Omental fat pad (tissue), 4 donors: ENCODE data around the gene TRHDE. TPM values are rescaled to one million over a fixed set of nuclear protein-coding genes. Genes with fewer than 3 reads are reported as not detected.
"Not testable (repeated sequence)": the region's sequence is repeated elsewhere in the genome, so short reads cannot be mapped to it uniquely, and the experiment has no call there.

Experiments used
- ATAC-seq: fragments of 150-250 bp; one replicate; pipeline ENCODE4 v1.9.1; 2016; ENCODE audit warnings: mild to moderate bottlenecking, moderate library complexity; ENCODE audit not compliant: low FRiP score
- DNase-seq: peaks from one replicate; pipeline ENCODE4 v3.0.0-alpha.2; 2019; ENCODE audit warnings: low spot score
- total RNA-seq, 4 donors: library from RNA; depleted of rRNA; stranded (reverse); fragments of >200 nt; gene quantifications; one replicate each; pipeline ENCODE4 v1.1.0, GENCODE V29; 2016
- TF ChIP-seq, protein P1 (sequence below), 3 donors: fragments of 450-650 bp; IDR thresholded peaks; one replicate each; pipeline ENCODE4 v1.5.1; 2016 to 2017; ENCODE audit warnings: antibody characterized with exemption in 3 of 3, mild to moderate bottlenecking in 3 of 3, moderate library complexity in 2 of 3

The TRHDE gene
- total RNA-seq, 4 donors from 2014 or later: 12.8 to 34.8 (median 14.8) TPM

DNA sequence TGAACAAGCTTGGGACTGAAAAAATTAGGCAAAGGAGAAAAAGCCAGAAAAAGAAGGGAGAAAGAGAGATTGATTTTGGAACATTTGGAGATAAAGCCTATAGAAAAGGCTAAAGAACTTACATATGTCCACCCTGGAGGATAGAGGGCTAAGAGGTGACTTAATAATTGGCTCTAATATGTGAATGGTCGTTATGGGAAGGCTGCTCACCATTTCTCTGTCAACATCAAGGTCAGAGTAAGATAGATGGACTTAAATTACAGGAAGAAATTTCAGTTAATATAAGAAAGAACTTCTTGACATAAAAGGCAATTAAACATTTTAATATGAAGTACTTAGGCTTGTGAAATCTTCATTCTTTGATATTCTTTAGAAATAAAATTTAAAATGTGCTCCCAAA, 238.6 kb downstream of the TRHDE start:
- no peak for ATAC-seq
- TF ChIP-seq, protein P1, sequence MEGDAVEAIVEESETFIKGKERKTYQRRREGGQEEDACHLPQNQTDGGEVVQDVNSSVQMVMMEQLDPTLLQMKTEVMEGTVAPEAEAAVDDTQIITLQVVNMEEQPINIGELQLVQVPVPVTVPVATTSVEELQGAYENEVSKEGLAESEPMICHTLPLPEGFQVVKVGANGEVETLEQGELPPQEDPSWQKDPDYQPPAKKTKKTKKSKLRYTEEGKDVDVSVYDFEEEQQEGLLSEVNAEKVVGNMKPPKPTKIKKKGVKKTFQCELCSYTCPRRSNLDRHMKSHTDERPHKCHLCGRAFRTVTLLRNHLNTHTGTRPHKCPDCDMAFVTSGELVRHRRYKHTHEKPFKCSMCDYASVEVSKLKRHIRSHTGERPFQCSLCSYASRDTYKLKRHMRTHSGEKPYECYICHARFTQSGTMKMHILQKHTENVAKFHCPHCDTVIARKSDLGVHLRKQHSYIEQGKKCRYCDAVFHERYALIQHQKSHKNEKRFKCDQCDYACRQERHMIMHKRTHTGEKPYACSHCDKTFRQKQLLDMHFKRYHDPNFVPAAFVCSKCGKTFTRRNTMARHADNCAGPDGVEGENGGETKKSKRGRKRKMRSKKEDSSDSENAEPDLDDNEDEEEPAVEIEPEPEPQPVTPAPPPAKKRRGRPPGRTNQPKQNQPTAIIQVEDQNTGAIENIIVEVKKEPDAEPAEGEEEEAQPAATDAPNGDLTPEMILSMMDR (IDR thresholded peaks at IDR 0.05): no peak

DNA sequence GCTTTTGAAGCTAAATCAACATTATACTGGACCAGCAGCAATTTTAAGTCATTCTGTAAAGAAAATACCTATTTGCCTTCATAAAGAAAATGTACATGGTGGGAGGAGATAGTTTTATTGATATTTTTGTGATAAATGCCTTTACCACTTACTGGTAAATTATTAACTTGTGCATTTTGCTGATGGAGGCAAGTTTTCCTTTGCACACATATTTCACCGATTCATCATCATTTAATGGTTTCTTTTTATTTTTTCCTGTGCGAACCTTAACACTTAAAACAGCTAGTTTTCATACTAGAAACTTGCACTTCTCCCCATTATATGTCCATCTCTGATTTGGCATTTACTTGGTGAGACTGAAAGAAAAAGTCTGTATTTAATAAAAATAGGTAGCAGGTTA, 239.3 kb downstream of the TRHDE start:
- ATAC-seq: no peak
- TF ChIP-seq, protein P1 (IDR thresholded peaks at IDR 0.05): no peak
- no peak for DNase-seq

More for the DNA sequence above, 238.6 kb downstream of the TRHDE start:
- no peak for DNase-seq

DNA sequence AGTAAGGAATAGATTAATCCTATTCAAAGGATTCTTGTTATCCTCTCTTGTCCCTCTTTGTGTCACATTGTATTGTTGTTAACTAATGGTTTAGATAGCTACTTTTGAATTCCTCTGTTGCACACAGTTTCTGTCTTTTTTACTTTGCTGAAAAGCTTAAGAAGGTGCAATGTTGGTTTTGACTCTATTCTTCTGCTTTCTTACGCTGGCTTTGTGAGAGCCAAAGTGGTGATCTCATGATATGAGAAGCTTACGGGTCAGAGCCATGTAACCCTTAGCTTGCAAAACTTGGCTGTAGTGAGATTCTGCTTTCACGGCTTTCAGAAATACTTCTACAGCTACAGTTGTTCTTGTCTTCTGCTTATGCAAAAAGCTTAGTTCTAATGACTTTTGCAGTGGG, 239.7 kb downstream of the TRHDE start:
- ATAC-seq (peak; percentile 41), DNase-seq (no peak)
- TF ChIP-seq, protein P1 (IDR thresholded peaks at IDR 0.05): no peak

DNA sequence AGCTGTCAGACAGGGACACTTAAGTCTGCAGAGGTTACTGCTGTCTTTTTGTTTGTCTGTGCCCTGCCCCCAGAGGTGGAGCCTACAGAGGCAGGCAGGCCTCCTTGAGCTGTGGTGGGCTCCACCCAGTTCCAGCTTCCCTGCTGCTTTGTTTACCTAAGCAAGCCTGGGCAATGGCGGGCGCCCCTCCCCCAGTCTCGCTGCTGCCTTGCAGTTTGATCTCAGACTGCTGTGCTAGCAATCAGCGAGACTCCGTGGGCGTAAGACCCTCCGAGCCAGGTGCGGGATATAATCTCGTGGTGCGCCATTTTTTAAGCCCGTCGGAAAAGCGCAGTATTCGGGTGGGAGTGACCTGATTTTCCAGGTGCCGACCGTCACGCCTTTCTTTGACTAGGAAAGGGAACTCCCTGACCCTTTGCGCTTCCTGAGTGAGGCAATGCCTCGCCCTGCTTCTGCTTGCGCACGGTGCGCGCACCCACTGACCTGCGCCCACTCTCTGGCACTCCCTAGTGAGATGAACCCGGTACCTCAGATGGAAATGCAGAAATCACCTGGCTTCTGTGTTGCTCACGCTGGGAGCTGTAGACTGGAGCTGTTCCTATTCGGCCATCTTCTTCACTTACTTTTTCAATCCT, 248.0 kb downstream of the TRHDE start:
- ATAC-seq, DNase-seq: not testable (repeated sequence)

DNA sequence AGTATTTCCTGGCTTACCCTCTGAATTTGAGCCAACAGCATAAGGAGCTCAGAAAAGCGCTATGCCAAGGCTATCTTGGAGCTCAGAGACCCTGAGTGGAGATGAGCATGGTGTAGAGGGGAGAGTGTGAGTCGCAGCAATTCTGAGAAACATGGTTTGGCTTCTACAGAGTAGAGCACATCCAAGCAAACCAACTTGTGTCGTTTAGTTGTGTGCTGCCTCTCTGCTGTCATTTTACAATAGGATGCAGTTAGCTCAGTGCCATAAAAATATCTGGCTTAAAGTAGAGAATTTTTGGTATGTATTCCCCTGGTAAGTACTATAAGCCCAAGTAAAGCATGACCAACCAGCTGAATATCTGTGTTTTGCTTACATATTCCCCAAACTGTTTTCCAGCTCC, 249.2 kb downstream of the TRHDE start:
- DNase-seq (no peak), ATAC-seq (no peak)
- TF ChIP-seq, protein P1 (IDR thresholded peaks at IDR 0.05): no peak

DNA sequence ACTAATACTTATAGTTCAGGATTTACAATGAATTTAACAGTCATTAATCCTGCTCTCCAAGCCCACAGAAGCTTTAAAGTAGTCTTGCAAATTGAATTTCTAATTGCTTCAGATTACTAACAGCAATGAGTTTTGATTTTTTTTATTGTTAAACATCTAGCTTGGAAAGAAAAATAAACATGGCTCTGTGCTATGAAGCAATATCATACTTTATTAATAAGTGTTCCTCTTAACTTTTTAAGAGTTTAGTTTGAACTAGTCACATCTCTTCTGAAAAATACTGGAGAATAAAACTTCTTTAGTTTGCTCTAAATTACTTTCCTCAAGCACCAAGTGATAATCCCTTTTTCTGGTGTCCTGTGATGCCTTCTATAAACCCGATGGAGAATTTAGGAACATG, 250.2 kb downstream of the TRHDE start:
- no peak for ATAC-seq
- TF ChIP-seq, protein P1 (IDR thresholded peaks at IDR 0.05): no peak
- no peak for DNase-seq

DNA sequence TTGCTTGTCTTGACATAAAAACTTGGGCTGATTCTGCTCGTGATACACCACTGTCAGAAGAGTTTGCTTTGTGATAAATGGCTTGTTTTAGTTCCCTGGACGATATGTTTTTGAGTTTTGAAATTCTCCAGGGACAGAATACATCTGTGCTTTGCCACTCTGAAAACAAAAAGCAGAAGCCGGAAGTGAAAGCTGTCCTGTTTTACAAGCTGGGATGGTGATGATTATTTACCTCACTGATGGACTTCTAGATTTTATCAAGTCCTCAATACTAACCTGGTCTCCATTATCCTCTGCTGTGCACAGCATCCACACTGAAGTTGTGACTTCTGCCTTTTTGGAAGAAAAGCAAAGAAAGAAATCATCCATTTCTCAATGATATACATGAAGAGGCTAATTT, 251.6 kb downstream of the TRHDE start:
- ATAC-seq (no peak), DNase-seq (no peak)
- TF ChIP-seq, protein P1 (IDR thresholded peaks at IDR 0.05): no peak
